Spleen (tissue), 11 donors: ENCODE measurements around the gene TIMM10. TPM values are rescaled to one million over a fixed set of nuclear protein-coding genes. Genes with fewer than 3 reads are reported as not detected.

Experiments
- DNase-seq: peaks from one replicate; pipeline ENCODE4 v3.0.0-alpha.2; 2020
- H3K27ac ChIP-seq, 8 donors: fragments of 200-600 bp; sonication (generic) in 7 of 8; 1 replicate in 4 of 8; 2 replicates in 4 of 8; pipeline versions ENCODE4 v1.5.0 to v1.8.0; 2016 to 2021; ENCODE audit warnings: inconsistent platforms in 4 of 8, mild to moderate bottlenecking in 4 of 8, moderate library complexity in 1 of 8
- H3K27me3 ChIP-seq, 7 donors: fragments of 200-600 bp; sonication (generic) in 6 of 7; replicated peaks in 1 of 7; 1 replicate in 4 of 7; 2 replicates in 3 of 7; pipeline versions ENCODE4 v1.5.0 to v1.8.0; 2016 to 2021; ENCODE audit warnings: inconsistent platforms in 3 of 7, mild to moderate bottlenecking in 1 of 7
- H3K36me3 ChIP-seq, 6 donors: fragments of 200-600 bp; sonication (generic) in 5 of 6; 1 replicate in 4 of 6; 2 replicates in 2 of 6; pipeline versions ENCODE4 v1.5.0 to v1.8.0; 2016 to 2021; ENCODE audit warnings: inconsistent platforms in 2 of 6
- H3K4me1 ChIP-seq, 6 donors: fragments of 200-600 bp; sonication (generic) in 5 of 6; 1 replicate in 3 of 6; 2 replicates in 3 of 6; pipeline versions ENCODE4 v1.5.0 to v1.8.0; 2016 to 2021; ENCODE audit warnings: inconsistent platforms in 3 of 6
- H3K4me3 ChIP-seq, 8 donors: fragments of 200-600 bp; sonication (generic) in 7 of 8; 1 replicate in 4 of 8; 2 replicates in 4 of 8; pipeline versions ENCODE4 v1.5.0 to v1.8.0; 2016 to 2021; ENCODE audit warnings: inconsistent platforms in 4 of 8, mild to moderate bottlenecking in 4 of 8, moderate library complexity in 2 of 8
- H3K9me3 ChIP-seq, 8 donors: fragments of 200-600 bp; sonication (generic) in 7 of 8; 1 replicate in 4 of 8; 2 replicates in 4 of 8; pipeline versions ENCODE4 v1.5.0 to v1.8.0; 2016 to 2021; ENCODE audit warnings: inconsistent platforms in 4 of 8
- POLR2A ChIP-seq, 3 donors: fragments of 450-650 bp; IDR thresholded peaks; one replicate each; pipeline ENCODE4 v1.5.1; 2017; ENCODE audit warnings: antibody characterized with exemption in 3 of 3, mild to moderate bottlenecking in 1 of 3
- POLR2AphosphoS5 ChIP-seq, 3 donors: sonication (generic); formaldehyde crosslinking; IDR thresholded peaks; one replicate each; pipeline ENCODE4 v1.5.1; 2017; ENCODE audit warnings: antibody characterized with exemption in 3 of 3
- WGBS, 5 donors: extraction: QIAGEN DNeasy Blood & Tissue Kit in 3 of 5; methylation state at CpG; one replicate each; pipeline versions ENCODE4 v1.1.5 to v1.1.7; 2013 to 2018; 5-methylcytosine and 5-hydroxymethylcytosine counted together
- intact Hi-C: fragments of 100-400 bp; cut with DNase I; formaldehyde crosslinking; loops from one replicate; pipeline ENCODE4 v1.15.0; 2023; ENCODE audit warnings: low total_unique reads
- polyA plus RNA-seq, 3 donors: library from polyadenylated mRNA; stranded (reverse); fragments of 200-250 nt; gene quantifications; one replicate each; pipeline ENCODE4 v1.2.1, GENCODE V29; 2013
- total RNA-seq, 7 donors: library from RNA; depleted of rRNA in 3 of 7; stranded (reverse); fragments of >200 nt in 3 of 7; fragmentation: NEBNext Ultra II Directional in 4 of 7; extraction: Animal tissue kit (Norgen Biotek cat#: 25700) in 4 of 7; gene quantifications; one replicate each; pipeline versions ENCODE4 v1.1.0 to v1.2.1, GENCODE V29; 2016 to 2021
- TF ChIP-seq, protein P1 (sequence below), 11 experiments: fragments of 200-600 bp in 7 of 11; fragments of 450-650 bp in 4 of 11; sonication (generic) in 4 of 11; IDR thresholded peaks in 8 of 11; conservative IDR thresholded peaks in 3 of 11; 1 replicate in 7 of 11; 2 replicates in 4 of 11; pipeline versions ENCODE4 v1.4.0 to v1.8.0; 2016 to 2021; ENCODE audit warnings: antibody characterized with exemption in 11 of 11, inconsistent platforms in 4 of 11, mild to moderate bottlenecking in 1 of 11
- donor health status: healthy with polysubstance abuse.
- donor health status: DM: no; HTN: no; CAD: no; lungs with moderate emphysema.
- donor health status: DM: no; HTN: no; CAD: no.
- donor health status: Bipolar disorder and iron deficiency.
- donor health status: healthy.
- donor health status: DM: no; HTN: no; CAD: no.
- donor health status: DM: yes; HTN: yes; CAD: no.

Gene TIMM10
- total and polyA plus RNA-seq, 10 donors = 28.1 to 58.7 (median 39.8) TPM

DNA sequence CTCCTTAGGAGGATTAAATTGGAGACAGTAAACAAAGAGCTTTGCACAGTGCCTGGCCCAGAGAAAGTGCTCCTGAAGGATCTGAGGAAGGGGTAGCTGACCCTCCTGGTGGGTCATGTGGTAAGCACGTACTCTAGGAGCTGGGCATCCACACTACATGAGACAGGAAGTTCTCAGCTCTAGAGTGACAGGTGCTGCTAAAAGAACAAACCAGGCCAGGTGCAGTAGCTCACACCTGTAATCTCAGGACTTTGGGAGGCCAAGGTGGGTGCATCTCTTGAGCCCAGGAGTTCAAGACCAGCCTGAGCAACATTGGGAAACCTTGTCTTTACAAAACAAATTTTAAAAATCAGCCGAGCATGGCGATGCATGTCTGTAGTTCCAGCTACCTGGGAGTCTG lies 28.2 kb downstream of the TIMM10 start:
- TF ChIP-seq POLR2AphosphoS5 (IDR thresholded peaks at IDR 0.05) (no peak), POLR2A (IDR thresholded peaks at IDR 0.05) (no peak)
- TF ChIP-seq, protein P1, sequence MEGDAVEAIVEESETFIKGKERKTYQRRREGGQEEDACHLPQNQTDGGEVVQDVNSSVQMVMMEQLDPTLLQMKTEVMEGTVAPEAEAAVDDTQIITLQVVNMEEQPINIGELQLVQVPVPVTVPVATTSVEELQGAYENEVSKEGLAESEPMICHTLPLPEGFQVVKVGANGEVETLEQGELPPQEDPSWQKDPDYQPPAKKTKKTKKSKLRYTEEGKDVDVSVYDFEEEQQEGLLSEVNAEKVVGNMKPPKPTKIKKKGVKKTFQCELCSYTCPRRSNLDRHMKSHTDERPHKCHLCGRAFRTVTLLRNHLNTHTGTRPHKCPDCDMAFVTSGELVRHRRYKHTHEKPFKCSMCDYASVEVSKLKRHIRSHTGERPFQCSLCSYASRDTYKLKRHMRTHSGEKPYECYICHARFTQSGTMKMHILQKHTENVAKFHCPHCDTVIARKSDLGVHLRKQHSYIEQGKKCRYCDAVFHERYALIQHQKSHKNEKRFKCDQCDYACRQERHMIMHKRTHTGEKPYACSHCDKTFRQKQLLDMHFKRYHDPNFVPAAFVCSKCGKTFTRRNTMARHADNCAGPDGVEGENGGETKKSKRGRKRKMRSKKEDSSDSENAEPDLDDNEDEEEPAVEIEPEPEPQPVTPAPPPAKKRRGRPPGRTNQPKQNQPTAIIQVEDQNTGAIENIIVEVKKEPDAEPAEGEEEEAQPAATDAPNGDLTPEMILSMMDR (IDR thresholded peaks at IDR 0.05 in 8 of 11, conservative IDR thresholded peaks at IDR 0.05 in 3 of 11) = no peak
- Histone ChIP-seq H3K4me1 (peaks cover 3 to 26% (median 17%) of the 10 kb centered on the region in 6 donors), H3K27me3 (no peaks in the 10 kb centered on the region), H3K27ac (no peak overlapping the region), H3K36me3 (peaks cover 0 to 46% (median 0%) of the 10 kb centered on the region in 6 donors), H3K4me3 (no peak overlapping the region), H3K9me3 (no peaks in the 10 kb centered on the region)
- WGBS, 5 donors = 88 to 97% (median 95%) methylated on average over 3 of the region's 3 CpGs
- intact Hi-C loops = no loop called here
- no peak for DNase-seq

DNA sequence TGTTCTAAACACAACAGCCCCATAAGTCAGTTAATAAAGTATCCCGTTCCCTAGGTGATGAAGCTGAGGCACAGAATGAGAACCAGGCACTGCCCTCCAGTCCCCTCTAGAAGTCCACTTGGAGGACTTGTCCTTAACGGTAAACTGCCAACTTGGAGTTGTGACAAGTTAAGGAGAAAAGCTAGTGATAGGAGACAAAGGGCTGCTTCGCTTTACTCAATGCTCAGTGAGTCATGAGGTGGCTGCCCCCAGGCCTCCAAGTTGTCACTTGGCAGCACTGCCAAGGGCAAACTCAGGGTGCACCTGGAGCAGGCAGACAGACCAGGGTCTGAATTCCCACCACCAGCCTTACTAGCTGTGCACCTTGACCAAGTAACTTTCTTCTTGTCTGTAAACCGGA lies 28.6 kb downstream of the TIMM10 start:
- TF ChIP-seq, protein P1 (IDR thresholded peaks at IDR 0.05 in 8 of 11, conservative IDR thresholded peaks at IDR 0.05 in 3 of 11) = no peak
- TF ChIP-seq POLR2AphosphoS5 (IDR thresholded peaks at IDR 0.05) = no peak
- TF ChIP-seq POLR2A (IDR thresholded peaks at IDR 0.05) = no peak
- H3K27ac ChIP-seq = no peak overlapping the region

DNA sequence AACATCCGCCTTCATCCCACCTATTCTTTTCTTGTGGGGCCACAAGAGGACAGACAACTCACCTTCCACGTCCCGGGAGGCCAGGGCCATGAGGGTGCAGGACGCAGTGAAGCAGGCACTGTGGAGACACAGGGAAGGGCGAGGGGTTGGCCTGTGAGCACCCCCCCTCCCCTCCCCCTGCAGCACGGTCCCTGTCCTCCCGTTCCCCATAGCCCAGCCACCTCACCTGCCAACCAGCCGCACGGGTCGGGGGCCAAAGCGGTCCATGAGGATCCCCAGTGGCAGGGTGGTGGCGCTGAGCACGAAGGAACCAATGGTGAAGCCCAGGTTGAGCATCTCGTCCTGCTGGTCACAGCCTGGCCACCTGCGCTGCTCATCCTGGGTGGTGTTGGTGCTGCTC lies 29.6 kb downstream of the TIMM10 start:
- intact Hi-C loops = no loop called here
- no peak for DNase-seq
- H3K4me3 ChIP-seq = no peak overlapping the region
- no peaks in the 10 kb centered on the region for H3K9me3 ChIP-seq
- H3K4me1 ChIP-seq = peaks cover 3 to 26% (median 17%) of the 10 kb centered on the region in 6 donors
- H3K27ac ChIP-seq = no peak overlapping the region
- TF ChIP-seq POLR2A (IDR thresholded peaks at IDR 0.05) = no peak
- no peak for TF ChIP-seq POLR2AphosphoS5 (IDR thresholded peaks at IDR 0.05)
- TF ChIP-seq, protein P1 (IDR thresholded peaks at IDR 0.05 in 8 of 11, conservative IDR thresholded peaks at IDR 0.05 in 3 of 11) = no peak
- H3K36me3 ChIP-seq = peaks cover 0 to 45% (median 0%) of the 10 kb centered on the region in 6 donors
- no peaks in the 10 kb centered on the region for H3K27me3 ChIP-seq
- 93 to 96% (median 96%) methylated on average over 7 to 15 of the region's 15 CpGs for WGBS, 5 donors

More for the DNA sequence above, 28.6 kb downstream of the TIMM10 start:
- Histone ChIP-seq H3K4me3 (no peak overlapping the region), H3K36me3 (peaks cover 0 to 44% (median 0%) of the 10 kb centered on the region in 6 donors), H3K9me3 (no peaks in the 10 kb centered on the region), H3K27me3 (no peaks in the 10 kb centered on the region), H3K4me1 (peaks cover 3 to 26% (median 17%) of the 10 kb centered on the region in 6 donors)
- intact Hi-C loops = no loop called here
- WGBS, 5 donors = 89 to 95% (median 92%) methylated on average over 4 of the region's 4 CpGs
- no peak for DNase-seq

DNA sequence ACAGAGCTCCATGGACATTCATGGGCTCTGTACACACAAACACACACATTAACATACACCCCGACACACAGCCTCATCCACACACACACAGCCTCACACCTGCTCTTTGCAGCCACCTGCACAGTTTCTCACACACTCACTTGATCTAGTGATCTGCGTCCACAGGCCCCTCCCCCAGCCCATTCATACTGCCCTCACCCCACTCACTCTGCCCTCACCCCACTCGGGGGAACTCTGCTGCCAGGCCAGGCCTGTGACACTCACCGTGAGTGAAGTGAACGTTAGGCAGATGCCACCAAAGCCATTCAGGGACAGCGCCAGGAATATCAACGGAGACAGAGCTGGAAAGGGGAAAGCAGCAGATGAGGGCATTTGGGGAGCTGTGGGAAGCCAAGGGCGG lies 30.0 kb downstream of the TIMM10 start:
- 89 to 93% (median 91%) methylated on average over 8 of the region's 8 CpGs for WGBS, 5 donors
- intact Hi-C loops = no loop called here
- TF ChIP-seq, protein P1 (IDR thresholded peaks at IDR 0.05 in 8 of 11, conservative IDR thresholded peaks at IDR 0.05 in 3 of 11) = no peak
- TF ChIP-seq POLR2AphosphoS5 (IDR thresholded peaks at IDR 0.05) (no peak), POLR2A (IDR thresholded peaks at IDR 0.05) (no peak)
- no peak for DNase-seq
- Histone ChIP-seq H3K36me3 (peaks cover 0 to 49% (median 0%) of the 10 kb centered on the region in 6 donors), H3K4me1 (peaks cover 3 to 26% (median 17%) of the 10 kb centered on the region in 6 donors), H3K4me3 (no peak overlapping the region), H3K9me3 (no peaks in the 10 kb centered on the region), H3K27ac (peak overlapping the region in 2 of 8 donors; percentile 74 to 80), H3K27me3 (no peaks in the 10 kb centered on the region)
